ENCODE results near the gene SPPL2B.
"Not testable (repeated sequence)": the region's sequence is repeated elsewhere in the genome, so short reads cannot be mapped to it uniquely, and the experiment has no call there.

Gene SPPL2B

GRCh38 chr19:2387367-2388288 lies 59.1 kb downstream of the SPPL2B start:
- TF ChIP-seq CTCF (conservative IDR thresholded peaks at IDR 0.05), result no peak
- no peak overlapping the region for H3K27ac ChIP-seq

GRCh38 chr19:2389594-2389993 lies 61.1 kb downstream of the SPPL2B start:
- no peak for TF ChIP-seq CTCF (conservative IDR thresholded peaks at IDR 0.05)
- H3K27ac ChIP-seq, result no peak overlapping the region

- H3K27ac ChIP-seq, result no peak overlapping the region
- TF ChIP-seq CTCF (conservative IDR thresholded peaks at IDR 0.05), result peak; percentile 84
Observed at GRCh38 chr19:2391118-2391725, 62.7 kb downstream of the SPPL2B start.

- no peak for TF ChIP-seq CTCF (conservative IDR thresholded peaks at IDR 0.05)
- no peak overlapping the region for H3K27ac ChIP-seq
Observed at GRCh38 chr19:2392366-2392765, 63.9 kb downstream of the SPPL2B start.

GRCh38 chr19:2392899-2393298 lies 64.4 kb downstream of the SPPL2B start:
- not testable (repeated sequence) for H3K27ac ChIP-seq

GRCh38 chr19:2394054-2394441 lies 65.6 kb downstream of the SPPL2B start:
- TF ChIP-seq CTCF (conservative IDR thresholded peaks at IDR 0.05), result no peak
- H3K27ac ChIP-seq, result no peak overlapping the region

- no peak for TF ChIP-seq CTCF (conservative IDR thresholded peaks at IDR 0.05)
- H3K27ac ChIP-seq, result no peak overlapping the region
Observed at GRCh38 chr19:2394442-2395292, 66.2 kb downstream of the SPPL2B start.

- not testable (repeated sequence) for H3K27ac ChIP-seq
Observed at GRCh38 chr19:2395293-2395829, 66.9 kb downstream of the SPPL2B start.

- not testable (repeated sequence) for H3K27ac ChIP-seq
Observed at GRCh38 chr19:2397173-2397572, 68.7 kb downstream of the SPPL2B start.

All from VCaP (cell line).